ENCODE measurements around the gene TSPAN1. TPM values are rescaled to one million over a fixed set of nuclear protein-coding genes. Genes with fewer than 3 reads are reported as not detected.

TSPAN1 gene, protein sequence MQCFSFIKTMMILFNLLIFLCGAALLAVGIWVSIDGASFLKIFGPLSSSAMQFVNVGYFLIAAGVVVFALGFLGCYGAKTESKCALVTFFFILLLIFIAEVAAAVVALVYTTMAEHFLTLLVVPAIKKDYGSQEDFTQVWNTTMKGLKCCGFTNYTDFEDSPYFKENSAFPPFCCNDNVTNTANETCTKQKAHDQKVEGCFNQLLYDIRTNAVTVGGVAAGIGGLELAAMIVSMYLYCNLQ
- 1 to 10 TPM; 3.0 to 8.6 (median 5.6) TPM for total RNA-seq

DNA sequence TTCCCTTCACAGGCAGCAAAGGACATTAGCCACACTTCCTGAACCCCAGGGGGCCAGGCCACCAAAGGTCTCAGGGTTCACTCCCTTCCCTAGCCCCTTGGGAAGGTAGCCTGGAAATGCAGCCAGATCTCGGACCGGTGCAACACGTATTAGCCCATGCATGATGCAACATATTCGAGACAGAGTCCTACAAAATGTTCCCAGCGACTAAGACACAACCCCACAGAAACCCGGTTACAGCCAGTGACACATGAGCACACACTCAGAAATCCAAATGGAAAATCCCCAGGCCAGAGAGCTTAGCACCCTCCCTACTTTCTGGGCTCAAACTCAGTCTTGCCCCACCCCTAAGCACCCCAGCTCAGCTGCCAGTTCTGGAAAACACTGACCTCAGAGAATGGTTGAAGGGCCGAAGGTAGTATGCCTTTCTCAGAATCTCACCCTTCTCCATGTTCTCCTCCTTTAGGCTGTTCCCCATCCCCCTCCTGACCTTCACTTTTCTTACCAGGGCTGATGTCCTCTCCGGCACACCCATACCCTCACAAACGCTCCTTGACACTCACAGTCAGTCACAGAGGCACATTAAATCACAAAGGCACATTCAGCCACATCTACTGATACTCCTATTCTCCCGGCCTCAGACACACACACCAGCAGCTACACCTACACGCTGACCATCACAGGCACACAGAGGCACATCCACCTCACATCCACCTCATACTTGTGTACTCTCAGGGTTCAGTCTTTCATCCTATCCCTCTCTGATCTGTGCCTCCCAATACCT, at the start of gene TSPAN1:
TSS of gene TSPAN1 (plus strand) at position 640 of the 784 bp plus-strand sequence. CDS start 6,021 bp downstream, outside the sequence.
- peaks cover 0 to 31% (median 15%) of the 10 kb centered on the region in 4 donors for H3K4me1 ChIP-seq
- H3K27ac ChIP-seq: peak within 1 kb of the TSS in 3 of 4 donors; percentile 28 to 74 (median 68)
- DNase-seq (ENCODE audit: low spot score in 2 of 2): peak in 1 of 2 donors; percentile 39
- no peaks in the 10 kb centered on the region for H3K36me3 ChIP-seq
- WGBS, 2 donors: 45 to 48% methylated on average over 10 to 11 of the region's 11 CpGs
- TF ChIP-seq CTCF (IDR thresholded peaks at IDR 0.05) (no peak), POLR2A (IDR thresholded peaks at IDR 0.05) (no peak), EP300 (IDR thresholded peaks at IDR 0.05) (peak in 1 of 2 donors; percentile 35)
- H3K4me3 ChIP-seq: no peak within 1 kb of the TSS
- no peaks in the 10 kb centered on the region for H3K27me3 ChIP-seq
- H3K9me3 ChIP-seq: no peaks in the 10 kb centered on the region

DNA sequence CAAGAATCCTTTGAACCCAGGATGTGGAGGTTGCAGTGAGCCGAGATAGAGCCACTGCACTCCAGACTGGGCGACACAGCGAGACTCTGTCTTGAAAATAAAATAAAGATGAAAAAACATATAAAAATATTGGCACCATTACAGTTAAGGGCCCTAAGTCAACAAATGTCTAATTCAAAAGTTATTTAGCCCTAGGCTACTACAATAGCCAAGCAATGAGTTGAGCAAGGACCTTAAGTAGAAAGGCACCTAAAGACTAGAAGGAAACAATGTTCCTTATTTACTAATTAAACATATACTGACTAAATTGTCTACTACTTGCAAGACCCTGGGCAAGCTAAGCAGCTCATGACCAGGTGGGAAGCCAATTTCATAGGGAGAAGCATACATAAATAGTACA, 46.5 kb upstream of the TSPAN1 start:
- Histone ChIP-seq H3K4me1 (peaks cover 0 to 12% (median 1%) of the 10 kb centered on the region in 4 donors), H3K9me3 (no peaks in the 10 kb centered on the region), H3K27ac (no peak overlapping the region), H3K36me3 (no peaks in the 10 kb centered on the region), H3K27me3 (peaks cover 0 to 37% of the 10 kb centered on the region in 2 donors), H3K4me3 (no peak overlapping the region)
- no peak for DNase-seq (ENCODE audit: low spot score in 2 of 2)
- TF ChIP-seq EP300 (IDR thresholded peaks at IDR 0.05) (no peak), CTCF (IDR thresholded peaks at IDR 0.05) (no peak), POLR2A (IDR thresholded peaks at IDR 0.05) (no peak)
- 79 to 80% methylated on average over 3 of the region's 3 CpGs for WGBS, 2 donors

GRCh38 chr1:46130121-46130520, 44.8 kb upstream of the TSPAN1 start:
- Histone ChIP-seq H3K9me3 (no peaks in the 10 kb centered on the region), H3K36me3 (no peaks in the 10 kb centered on the region), H3K4me1 (peaks cover 0 to 30% (median 10%) of the 10 kb centered on the region in 4 donors), H3K4me3 (peak overlapping the region in 1 of 4 donors; percentile 62), H3K27me3 (peaks cover 0 to 37% of the 10 kb centered on the region in 2 donors), H3K27ac (no peak overlapping the region)
- no peak for DNase-seq (ENCODE audit: low spot score in 2 of 2)
- TF ChIP-seq POLR2A (IDR thresholded peaks at IDR 0.05): no peak
- no peak for TF ChIP-seq EP300 (IDR thresholded peaks at IDR 0.05)
- TF ChIP-seq CTCF (IDR thresholded peaks at IDR 0.05): no peak
- 40 to 45% methylated on average over 1 of the region's 1 CpG for WGBS, 2 donors

GRCh38 chr1:46130606-46131005, 44.3 kb upstream of the TSPAN1 start:
- no peaks in the 10 kb centered on the region for H3K36me3 ChIP-seq
- peak overlapping the region; percentile 50 to 70 (median 62) for H3K4me3 ChIP-seq
- peaks cover 0 to 34% (median 11%) of the 10 kb centered on the region in 4 donors for H3K4me1 ChIP-seq
- TF ChIP-seq EP300 (IDR thresholded peaks at IDR 0.05) (no peak), POLR2A (IDR thresholded peaks at IDR 0.05) (no peak), CTCF (IDR thresholded peaks at IDR 0.05) (no peak)
- no peaks in the 10 kb centered on the region for H3K9me3 ChIP-seq
- peaks cover 0 to 37% of the 10 kb centered on the region in 2 donors for H3K27me3 ChIP-seq
- H3K27ac ChIP-seq: no peak overlapping the region
- DNase-seq (ENCODE audit: low spot score in 2 of 2): no peak
- WGBS, 2 donors: 8% methylated on average over 5 of the region's 5 CpGs

DNA sequence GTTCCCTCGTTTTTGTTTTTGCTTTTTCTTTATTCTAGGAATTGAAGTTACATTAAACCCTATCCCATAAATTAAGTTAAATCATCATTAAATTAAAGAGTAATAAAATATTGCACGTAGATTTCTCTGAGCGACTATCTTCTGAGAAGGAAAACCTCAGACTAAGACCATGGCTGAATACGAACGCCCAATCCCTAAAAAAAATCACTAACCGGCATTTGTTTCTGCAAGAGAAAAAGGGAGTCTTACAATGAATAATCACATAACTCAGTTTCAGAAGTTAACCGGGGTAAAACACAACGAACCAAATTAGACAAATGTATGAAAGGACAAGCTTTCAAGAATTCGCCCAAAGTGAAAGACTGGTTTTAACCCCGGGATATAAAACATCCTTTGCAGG, 43.8 kb upstream of the TSPAN1 start:
- Histone ChIP-seq H3K27ac (peak overlapping the region in 2 of 4 donors; percentile 90 to 94), H3K9me3 (no peaks in the 10 kb centered on the region), H3K36me3 (no peaks in the 10 kb centered on the region), H3K27me3 (peaks cover 0 to 37% of the 10 kb centered on the region in 2 donors), H3K4me1 (peaks cover 0 to 35% (median 11%) of the 10 kb centered on the region in 4 donors), H3K4me3 (peak overlapping the region; percentile 50 to 70 (median 62))
- no peak for DNase-seq (ENCODE audit: low spot score in 2 of 2)
- TF ChIP-seq EP300 (IDR thresholded peaks at IDR 0.05) (no peak), POLR2A (IDR thresholded peaks at IDR 0.05) (no peak), CTCF (IDR thresholded peaks at IDR 0.05) (no peak)
- 2% methylated on average over 10 of the region's 10 CpGs for WGBS, 2 donors
